Vagina (tissue), 2 donors: ENCODE results near the gene ADIRF. TPM values are rescaled to one million over a fixed set of nuclear protein-coding genes. Genes with fewer than 3 reads are reported as not detected.

Experiments used
- DNase-seq, 2 donors: peaks; one replicate each; pipeline ENCODE4 v3.0.0-alpha.2; 2017; ENCODE audit errors: extremely low spot score in 2 of 2
- H3K27ac ChIP-seq: fragments of 200-600 bp; sonication (generic); one replicate; pipeline ENCODE4 v1.5.1; 2019
- H3K27me3 ChIP-seq: fragments of 200-600 bp; sonication (generic); one replicate; pipeline ENCODE4 v1.5.1; 2019
- H3K36me3 ChIP-seq, 2 donors: fragments of 200-600 bp; sonication (generic); one replicate each; pipeline ENCODE4 v1.5.1; 2017 to 2019
- H3K4me1 ChIP-seq: fragments of 200-600 bp; sonication (generic); one replicate; pipeline ENCODE4 v1.5.1; 2019
- H3K4me3 ChIP-seq, 2 donors: fragments of 200-600 bp; sonication (generic); 1 replicate in 1 of 2; 2 replicates in 1 of 2; pipeline ENCODE4 v1.5.1; 2016 to 2019
- H3K9me3 ChIP-seq: fragments of 200-600 bp; sonication (generic); one replicate; pipeline ENCODE4 v1.5.1; 2019
- CTCF ChIP-seq, 3 experiments: fragments of 450-650 bp in 2 of 3; fragments of 200-600 bp in 1 of 3; sonication (generic) in 1 of 3; IDR thresholded peaks; one replicate each; pipeline ENCODE4 v1.5.1; 2017 to 2019; ENCODE audit warnings: antibody characterized with exemption in 3 of 3, mild to moderate bottlenecking in 2 of 3, moderate library complexity in 2 of 3
- POLR2A ChIP-seq, 2 donors: fragments of 450-650 bp; IDR thresholded peaks; one replicate each; pipeline ENCODE4 v1.6.1; 2017; ENCODE audit warnings: antibody characterized with exemption in 2 of 2, mild to moderate bottlenecking in 2 of 2, moderate library complexity in 2 of 2
- POLR2AphosphoS5 ChIP-seq, 2 donors: sonication (generic); formaldehyde crosslinking; IDR thresholded peaks; one replicate each; pipeline ENCODE4 v1.9.0; 2017; ENCODE audit warnings: antibody characterized with exemption in 2 of 2, mild to moderate bottlenecking in 2 of 2, low read depth in 1 of 2; ENCODE audit not compliant: insufficient read depth in 1 of 2
- intact Hi-C: fragments of 100-400 bp; cut with DNase I; formaldehyde crosslinking; loops from one replicate; pipeline ENCODE4 v1.15.1; 2023
- total RNA-seq: library from RNA; depleted of rRNA; stranded (reverse); fragments of >200 nt; gene quantifications from one replicate; pipeline ENCODE4 v1.2.3, GENCODE V29; 2016

Gene ADIRF
- total RNA-seq, 1 donor from 2014 or later = 374 TPM

GRCh38 chr10:86943316-86944030 lies 24.8 kb upstream of the ADIRF start:
- H3K27me3 ChIP-seq = no peaks in the 10 kb centered on the region
- no peaks in the 10 kb centered on the region for H3K36me3 ChIP-seq
- peaks cover 20% of the 10 kb centered on the region for H3K4me1 ChIP-seq
- no peak overlapping the region for H3K4me3 ChIP-seq
- H3K27ac ChIP-seq = no peak overlapping the region
- intact Hi-C loops = no loop called here
- DNase-seq = peak; percentile 71 to 92
- H3K9me3 ChIP-seq = no peaks in the 10 kb centered on the region
- TF ChIP-seq CTCF (IDR thresholded peaks at IDR 0.05) = no peak
- TF ChIP-seq POLR2A (IDR thresholded peaks at IDR 0.05) = no peak
- no peak for TF ChIP-seq POLR2AphosphoS5 (IDR thresholded peaks at IDR 0.05; ENCODE audit: insufficient read depth in 1 of 2, low read depth in 1 of 2)

DNA sequence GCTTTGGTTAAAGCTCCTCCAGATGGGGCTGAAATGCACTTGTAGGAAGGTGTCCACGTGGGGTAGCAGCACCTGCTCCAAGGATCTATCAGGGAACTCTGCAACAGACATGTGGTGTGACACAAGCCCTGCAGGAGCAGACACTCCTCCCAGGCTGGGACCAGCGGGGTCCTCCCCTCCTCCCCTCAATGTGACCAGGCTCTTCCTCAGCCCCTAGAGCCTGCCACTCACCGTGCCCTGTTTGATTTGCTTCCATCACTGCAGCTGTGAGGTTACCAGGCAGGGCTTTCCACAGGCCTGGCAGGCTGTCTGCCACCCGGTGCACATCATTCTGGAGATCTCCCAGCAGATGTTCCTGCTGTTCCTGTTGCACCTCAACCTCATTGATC lies 24.3 kb upstream of the ADIRF start:
- peaks cover 20% of the 10 kb centered on the region for H3K4me1 ChIP-seq

DNA sequence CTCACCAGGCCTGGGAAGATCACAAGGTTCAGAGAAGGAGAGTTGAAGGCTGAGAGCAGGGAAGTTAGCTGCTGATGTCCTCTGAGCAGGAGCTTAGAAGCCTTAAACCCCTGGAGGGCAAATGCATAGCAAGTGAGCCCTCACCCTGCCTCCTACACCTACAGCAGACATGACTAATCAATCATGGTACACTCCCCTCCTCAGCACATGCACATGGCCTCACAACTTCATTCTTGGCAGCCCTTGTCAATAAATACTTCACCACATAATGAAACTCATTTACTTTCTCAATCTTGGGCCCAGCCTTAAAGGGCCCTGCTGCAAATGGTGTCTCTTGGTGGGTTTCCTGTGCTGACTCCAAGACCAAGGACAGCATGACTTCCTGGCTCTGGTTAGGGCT lies 23.8 kb upstream of the ADIRF start:
- Histone ChIP-seq H3K27me3 (no peaks in the 10 kb centered on the region), H3K4me1 (peaks cover 20% of the 10 kb centered on the region), H3K27ac (no peak overlapping the region), H3K9me3 (no peaks in the 10 kb centered on the region), H3K36me3 (no peaks in the 10 kb centered on the region), H3K4me3 (no peak overlapping the region)
- DNase-seq = peak in 1 of 2 donors; percentile 67
- TF ChIP-seq CTCF (IDR thresholded peaks at IDR 0.05) = no peak
- TF ChIP-seq POLR2AphosphoS5 (IDR thresholded peaks at IDR 0.05; ENCODE audit: insufficient read depth in 1 of 2, low read depth in 1 of 2) = no peak
- TF ChIP-seq POLR2A (IDR thresholded peaks at IDR 0.05) = no peak
- intact Hi-C loops = no loop called here

More for the DNA sequence above, 24.3 kb upstream of the ADIRF start:
- H3K36me3 ChIP-seq = no peaks in the 10 kb centered on the region
- no peaks in the 10 kb centered on the region for H3K9me3 ChIP-seq
- no peak overlapping the region for H3K27ac ChIP-seq
- no peaks in the 10 kb centered on the region for H3K27me3 ChIP-seq
- DNase-seq = peak; percentile 84 to 88
- intact Hi-C loops = no loop called here
- H3K4me3 ChIP-seq = no peak overlapping the region
- TF ChIP-seq POLR2AphosphoS5 (IDR thresholded peaks at IDR 0.05; ENCODE audit: insufficient read depth in 1 of 2, low read depth in 1 of 2) = no peak

DNA sequence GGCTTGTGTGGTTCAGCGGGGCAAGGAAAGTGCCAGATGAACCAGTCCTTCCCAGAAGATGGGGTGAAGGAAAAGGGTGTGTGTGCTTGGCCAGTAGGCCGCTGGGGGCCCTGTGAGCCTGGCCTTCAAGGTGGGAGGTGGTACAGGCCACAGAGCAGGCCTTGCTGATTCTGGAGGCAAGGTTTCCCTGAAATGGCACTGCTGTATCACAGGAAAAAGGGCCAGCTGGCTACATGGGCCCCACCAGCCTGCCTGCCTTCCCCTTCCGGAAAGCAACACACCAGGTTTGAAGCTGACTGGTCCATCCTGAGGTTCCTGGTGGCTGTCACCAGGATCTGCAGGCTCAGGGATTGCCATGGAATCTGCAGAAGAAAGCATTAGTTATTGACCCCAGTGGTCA lies 23.4 kb upstream of the ADIRF start:
- H3K4me3 ChIP-seq = no peak overlapping the region
- H3K27me3 ChIP-seq = no peaks in the 10 kb centered on the region
- H3K9me3 ChIP-seq = no peaks in the 10 kb centered on the region
- no peaks in the 10 kb centered on the region for H3K36me3 ChIP-seq
- peak; percentile 54 to 64 for DNase-seq
- intact Hi-C loops = no loop called here
- H3K4me1 ChIP-seq = peaks cover 20% of the 10 kb centered on the region
- H3K27ac ChIP-seq = peak overlapping the region; percentile 18
- no peak for TF ChIP-seq POLR2AphosphoS5 (IDR thresholded peaks at IDR 0.05; ENCODE audit: insufficient read depth in 1 of 2, low read depth in 1 of 2)
- no peak for TF ChIP-seq POLR2A (IDR thresholded peaks at IDR 0.05)
- TF ChIP-seq CTCF (IDR thresholded peaks at IDR 0.05) = no peak

- DNase-seq = peak; percentile 55 to 86
- Histone ChIP-seq H3K4me1 (peaks cover 20% of the 10 kb centered on the region), H3K36me3 (no peaks in the 10 kb centered on the region), H3K4me3 (no peak overlapping the region), H3K27ac (peak overlapping the region; percentile 18), H3K9me3 (no peaks in the 10 kb centered on the region), H3K27me3 (no peaks in the 10 kb centered on the region)
- intact Hi-C loops = no loop called here
- TF ChIP-seq POLR2A (IDR thresholded peaks at IDR 0.05) (no peak), POLR2AphosphoS5 (IDR thresholded peaks at IDR 0.05; ENCODE audit: insufficient read depth in 1 of 2, low read depth in 1 of 2) (no peak), CTCF (IDR thresholded peaks at IDR 0.05) (no peak)
Measured at GRCh38 chr10:86945361-86946212, 22.7 kb upstream of the ADIRF start.
